Left renal pelvis (tissue), 4 donors: ENCODE data around the gene PTPN13. TPM values are rescaled to one million over a fixed set of nuclear protein-coding genes. Genes with fewer than 3 reads are reported as not detected.

Experiments
- DNase-seq, 4 donors: peaks; one replicate each; pipeline ENCODE4 v3.0.0-alpha.2; 2013; ENCODE audit warnings: low read depth in 4 of 4, low spot score in 3 of 4
- polyA plus RNA-seq, 4 donors: library from polyadenylated mRNA; unstranded; fragments of 120-200 nt; gene quantifications; one replicate each; pipeline ENCODE4 v1.2.1, GENCODE V29; 2013; ENCODE audit not compliant: insufficient read length in 4 of 4

PTPN13 gene
- polyA plus RNA-seq, 4 donors: 26.5 to 158 (median 126) TPM

DNA sequence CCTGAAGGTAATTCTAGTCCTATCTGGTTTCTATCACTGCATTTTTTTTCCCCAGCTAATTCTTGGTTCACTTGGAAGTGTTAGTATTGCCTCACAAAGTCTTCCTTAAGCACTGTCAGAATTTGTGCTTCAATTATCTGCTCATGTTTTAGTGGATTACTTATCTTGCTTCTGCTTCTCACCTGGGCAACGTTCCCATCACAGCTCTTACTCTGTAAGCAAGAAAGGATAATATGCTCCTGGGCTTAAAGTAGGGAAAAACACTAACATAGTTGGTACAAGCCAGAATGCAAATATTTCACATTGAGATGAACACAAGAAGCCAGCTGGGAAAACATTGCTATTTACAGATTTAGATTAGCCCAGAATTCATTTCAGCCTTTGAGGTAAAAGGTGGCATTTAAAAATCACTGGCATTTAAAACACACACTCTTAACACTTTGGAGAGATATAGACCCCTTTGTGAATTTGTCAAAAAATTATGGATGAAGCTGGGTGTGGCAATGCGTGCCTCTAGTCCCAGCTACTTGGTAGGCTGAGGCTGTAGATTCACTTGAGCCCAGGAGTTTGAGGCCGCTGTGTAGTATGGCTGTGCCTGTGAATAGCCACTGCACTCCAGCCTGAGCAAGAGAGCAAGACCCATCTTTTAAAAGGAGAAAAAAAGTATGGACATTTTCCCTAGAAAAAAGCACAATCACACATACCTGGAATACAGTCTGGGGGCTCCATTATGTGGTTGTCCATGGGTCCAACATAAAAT, 6.6 kb upstream of the PTPN13 start:
- DNase-seq: no peak

DNA sequence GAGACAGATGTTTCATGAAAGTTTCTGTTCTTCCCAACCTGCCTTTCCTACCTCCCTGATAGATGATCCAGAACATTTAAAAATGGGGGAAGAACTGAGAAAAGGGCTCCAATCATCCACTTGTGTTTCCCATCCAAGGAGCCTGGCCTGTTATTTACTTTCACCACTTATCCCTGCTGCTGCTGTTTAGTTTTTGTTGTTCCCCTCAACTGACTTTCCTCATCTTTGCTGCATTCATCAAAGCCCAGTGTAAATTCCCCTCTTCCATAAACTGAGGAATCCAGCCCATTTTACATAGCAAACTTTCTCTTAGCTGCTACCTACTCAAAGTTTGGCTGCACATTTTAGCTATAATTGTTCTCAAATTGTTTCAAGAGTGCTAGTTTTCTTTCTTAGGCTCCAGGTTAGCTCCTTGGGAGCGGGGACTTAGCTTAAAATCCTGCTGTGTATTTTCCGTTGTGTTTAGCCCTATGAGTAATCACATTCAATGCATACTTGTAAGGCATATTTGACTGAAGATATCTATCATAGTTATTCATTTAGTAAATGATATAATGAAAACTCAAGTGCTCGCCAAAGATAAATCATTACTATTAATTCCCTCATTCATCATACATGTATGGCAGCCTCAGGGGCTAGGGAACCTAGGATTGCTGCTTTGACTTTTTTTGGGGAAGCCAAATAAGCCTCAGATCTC, 1.4 kb upstream of the PTPN13 start:
- no peak for DNase-seq

DNA sequence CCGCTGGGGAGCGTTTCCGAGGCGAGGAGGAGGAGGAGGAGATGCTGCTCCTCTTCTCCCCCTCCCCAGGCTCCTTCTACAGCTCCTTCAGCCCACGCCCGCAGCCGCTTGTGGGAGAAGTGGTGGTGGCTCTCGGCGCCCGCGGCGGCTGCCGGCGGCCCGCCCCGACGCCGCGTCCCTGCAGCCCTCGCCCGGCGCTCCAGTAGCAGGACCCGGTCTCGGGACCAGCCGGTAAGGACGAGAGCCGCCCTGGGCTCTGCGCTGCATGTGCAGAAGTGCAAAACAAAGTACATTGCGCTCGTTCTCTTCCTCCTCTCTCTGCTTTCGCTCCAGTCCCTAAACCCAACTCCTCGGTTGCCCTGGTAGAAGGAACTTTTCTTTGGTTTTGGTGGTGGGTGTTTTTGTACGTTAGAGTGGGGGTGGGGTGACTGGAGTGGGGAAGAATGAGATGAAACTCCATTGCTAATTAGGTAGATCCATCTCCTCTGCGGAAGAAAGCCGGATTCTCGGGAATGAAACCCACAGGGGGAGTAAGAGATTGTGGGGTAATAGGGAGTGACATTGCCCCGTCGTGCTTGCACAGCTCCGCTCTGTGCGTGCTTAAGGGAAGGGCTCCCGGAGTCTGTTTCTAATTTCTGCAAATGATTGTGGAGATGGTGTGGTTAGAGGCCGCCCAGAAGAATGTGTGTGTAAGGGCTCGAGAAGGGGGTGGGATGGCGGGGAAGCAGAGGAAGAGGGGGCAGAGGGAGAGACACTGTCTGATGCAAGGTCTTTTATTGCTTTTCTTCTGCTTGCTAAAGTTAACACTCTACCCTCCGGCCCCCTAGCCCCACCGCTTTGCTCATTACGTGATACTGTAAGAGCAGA, 677 bp downstream of the PTPN13 start:
- peak in 3 of 4 donors; percentile 39 to 64 (median 49) for DNase-seq

DNA sequence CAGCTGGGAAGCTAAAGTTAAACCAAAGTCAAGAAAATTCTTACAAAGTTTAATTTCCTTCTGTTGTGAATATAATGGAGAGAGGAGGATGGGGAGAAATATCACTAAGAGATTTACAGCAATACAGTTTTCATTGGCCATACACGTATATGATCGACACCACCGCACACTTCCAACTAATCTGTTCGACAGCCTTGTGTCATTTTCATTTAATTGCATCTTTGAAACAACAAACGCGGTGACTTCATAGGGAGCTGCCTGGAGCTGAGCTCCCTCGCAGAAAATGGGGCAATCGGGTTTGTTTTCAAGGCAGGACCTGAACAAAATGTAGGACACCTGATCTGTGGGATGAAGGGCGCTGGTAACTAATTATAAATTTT, 1.3 kb downstream of the PTPN13 start:
- DNase-seq: peak in 1 of 4 donors; percentile 49

DNA sequence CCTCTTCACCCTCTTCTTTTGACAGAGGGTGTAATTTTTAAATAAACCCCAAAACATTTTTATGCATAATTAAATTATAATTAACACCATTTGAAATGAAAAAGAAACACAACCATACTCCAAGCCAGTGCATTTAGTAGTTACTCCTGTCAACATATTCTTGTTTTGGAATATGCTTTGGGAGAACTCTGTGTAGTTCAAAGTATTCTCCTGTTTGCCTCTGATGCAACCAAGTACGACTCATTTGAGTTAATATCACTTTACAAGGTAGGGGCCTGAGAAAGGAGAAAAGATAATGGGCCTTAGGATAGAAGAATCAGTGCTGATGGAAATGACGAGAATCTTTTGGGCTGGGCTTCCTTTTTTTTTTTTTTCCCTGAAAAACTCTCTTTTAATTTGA, 2.7 kb downstream of the PTPN13 start:
- no peak for DNase-seq

DNA sequence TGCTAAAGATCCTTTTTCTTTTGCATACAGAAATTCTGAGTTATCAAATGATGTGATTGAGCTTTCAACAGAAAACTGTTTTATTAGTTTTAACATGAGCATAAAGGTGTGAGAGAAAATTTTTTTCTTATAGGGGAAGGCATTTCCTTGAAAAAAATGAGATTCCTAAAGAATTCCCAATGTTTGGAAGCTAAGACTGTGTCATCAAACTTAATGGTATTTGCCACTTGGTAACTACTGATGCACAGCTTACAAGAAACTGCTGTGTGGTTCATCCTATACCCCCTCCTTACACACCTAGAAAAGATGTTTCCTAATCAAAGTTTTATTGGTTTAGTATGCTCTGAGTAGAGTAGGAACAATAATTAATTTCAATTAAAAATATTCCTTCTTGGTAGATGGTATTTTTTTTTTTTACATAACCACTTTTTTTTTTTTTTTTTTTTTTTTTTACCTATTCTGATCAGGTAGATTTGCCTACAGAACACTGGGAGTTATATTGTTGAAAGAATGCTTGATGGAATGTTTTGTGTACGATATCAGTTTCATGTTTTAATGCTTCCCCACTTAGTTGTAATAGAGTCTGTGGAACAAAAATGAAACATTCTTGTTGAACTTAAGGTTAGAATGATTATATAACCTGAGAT, 6.0 kb downstream of the PTPN13 start:
- no peak for DNase-seq

DNA sequence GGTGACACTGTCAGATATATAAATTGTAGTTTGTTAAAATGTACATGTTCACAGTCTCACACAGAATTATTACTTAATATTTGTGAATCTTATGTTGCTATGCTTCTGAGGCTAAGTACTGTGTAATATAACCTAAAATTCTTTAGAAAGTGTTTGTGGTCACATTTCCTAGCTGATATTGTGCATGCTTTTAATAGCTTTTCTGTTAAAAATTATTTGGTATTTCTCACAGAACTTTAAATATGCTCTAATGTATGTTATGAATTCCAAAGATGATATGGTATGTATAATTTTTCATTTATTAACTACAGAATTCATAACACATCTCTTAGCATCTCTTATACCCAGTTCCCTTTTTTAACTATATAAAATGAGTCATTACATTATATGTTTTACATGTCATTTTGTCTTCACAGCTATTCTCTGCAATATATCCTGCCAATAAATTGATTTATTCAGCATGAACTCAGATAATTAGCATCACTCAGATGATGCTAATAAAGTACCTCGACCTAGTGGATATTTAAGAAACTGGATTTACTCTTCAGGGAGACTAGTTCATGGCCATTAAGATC, 9.3 kb downstream of the PTPN13 start:
- no peak for DNase-seq

DNA sequence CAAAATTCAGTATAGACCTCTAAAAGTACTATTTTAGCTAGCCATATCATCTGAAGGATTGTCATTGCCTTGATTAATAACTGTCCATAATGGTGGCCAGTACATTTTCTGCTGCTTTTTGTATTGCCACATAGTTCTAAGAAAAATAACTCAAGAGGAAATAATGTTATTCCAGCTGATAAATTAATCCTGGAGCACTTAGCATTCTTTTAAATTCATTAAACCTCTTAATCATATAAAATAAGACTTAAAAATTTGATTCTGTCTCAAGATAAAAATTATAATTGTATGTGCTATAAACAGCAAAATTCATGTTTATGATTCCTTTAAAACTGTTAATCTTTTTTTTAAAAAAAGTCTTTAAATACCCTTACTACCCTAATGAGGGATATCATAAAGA, 12.7 kb downstream of the PTPN13 start:
- DNase-seq: no peak

DNA sequence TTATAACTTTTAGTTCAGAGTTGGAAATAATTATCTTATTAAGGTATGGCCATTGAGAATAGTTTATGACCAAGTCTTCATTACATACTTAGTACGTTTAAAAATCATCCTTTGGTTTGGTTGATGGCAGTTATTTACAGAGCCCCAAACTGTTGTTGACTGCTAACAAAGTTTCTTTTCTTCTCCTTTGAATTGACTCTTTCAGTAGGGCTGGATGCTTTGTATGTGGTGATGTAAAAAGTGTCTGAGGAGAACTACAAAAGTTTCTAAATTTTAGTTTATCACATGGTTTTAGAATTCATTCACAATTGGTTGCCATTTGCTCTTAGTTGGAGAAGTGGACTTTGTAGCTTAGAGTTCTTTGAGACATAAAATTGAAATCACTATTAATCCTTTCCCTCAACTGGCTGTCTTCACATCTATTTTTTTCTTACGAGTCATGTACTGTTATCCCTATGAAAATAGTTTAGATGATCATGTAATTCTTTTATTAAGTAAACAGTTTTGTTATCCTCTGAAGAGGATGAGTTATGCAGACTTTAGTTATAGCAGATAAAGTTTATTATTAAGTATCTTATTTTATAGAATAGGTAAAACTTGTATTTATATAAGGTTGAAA, 14.8 kb downstream of the PTPN13 start:
- no peak for DNase-seq

DNA sequence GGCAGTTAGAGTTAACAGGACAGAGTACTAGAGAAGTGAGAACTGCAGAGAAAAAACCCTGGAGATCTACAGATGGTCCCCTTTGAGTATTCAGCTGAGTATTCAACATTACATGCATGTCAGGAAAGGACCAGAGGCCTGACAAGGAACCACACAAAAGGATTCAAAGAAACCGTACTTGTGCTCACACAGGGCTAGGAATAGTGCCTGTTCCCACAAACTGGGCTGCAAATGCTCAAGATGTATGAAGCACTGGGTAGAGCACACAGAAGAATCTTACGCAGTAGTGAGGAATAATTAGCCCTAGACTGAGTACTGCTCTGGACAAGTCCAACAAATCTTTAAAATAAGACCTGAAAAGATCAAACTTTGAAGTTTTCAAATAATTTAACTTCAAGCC, 17.6 kb downstream of the PTPN13 start:
- DNase-seq: no peak

DNA sequence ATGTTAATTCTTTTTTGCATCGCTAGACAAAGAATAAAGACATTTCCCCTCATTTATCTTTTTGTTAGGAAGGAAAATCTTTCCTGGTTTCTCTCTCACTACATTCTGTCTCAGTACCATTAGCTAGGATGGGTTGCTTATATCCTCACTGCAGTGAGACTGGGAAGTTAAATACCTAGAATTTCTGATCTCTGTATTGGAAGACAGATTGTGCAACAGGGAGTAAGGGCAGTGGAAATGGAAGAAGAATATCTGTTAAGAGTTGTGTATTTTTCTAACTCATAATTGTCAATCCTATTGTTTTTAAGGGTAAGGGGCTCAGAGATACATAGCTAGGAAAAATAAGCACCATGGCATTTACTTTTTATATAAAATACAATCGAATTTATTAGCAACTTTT, 19.6 kb downstream of the PTPN13 start:
- DNase-seq: no peak

DNA sequence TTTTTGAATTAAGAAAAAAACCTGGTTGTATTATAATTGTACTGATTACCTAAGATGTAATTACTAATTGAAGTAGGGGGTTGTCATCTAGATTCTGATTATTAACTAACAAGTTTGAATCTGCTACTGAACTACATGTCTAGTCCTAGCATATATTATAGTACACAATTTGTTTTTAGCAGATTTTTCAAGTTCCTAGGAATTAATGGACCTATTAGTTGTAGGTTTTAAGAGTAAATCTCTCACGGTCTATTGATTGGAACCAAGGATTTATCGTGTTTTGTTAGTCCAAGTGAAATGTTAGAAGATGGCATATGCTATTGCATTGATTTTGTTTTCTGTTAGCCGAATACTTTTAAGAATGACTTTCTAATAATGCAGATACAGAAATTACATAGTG, 20.8 kb downstream of the PTPN13 start:
- no peak for DNase-seq

DNA sequence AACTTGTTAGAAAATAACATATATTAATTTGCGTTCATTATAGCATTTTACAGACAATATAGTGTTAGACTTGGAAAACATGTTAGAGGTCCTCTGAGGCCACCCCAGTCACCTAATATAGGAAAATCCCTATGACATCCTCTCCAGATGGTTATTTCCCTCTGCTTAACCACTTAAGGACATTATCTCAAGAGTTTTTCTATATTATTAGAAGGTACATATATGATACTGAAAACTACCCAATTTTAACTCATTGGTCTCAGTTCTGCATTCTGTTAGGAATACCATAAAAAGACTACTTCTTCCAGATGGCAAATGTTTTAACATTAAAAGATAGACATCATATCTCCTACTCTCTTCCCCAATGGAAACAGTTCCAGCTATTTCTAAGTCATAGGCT, 21.4 kb downstream of the PTPN13 start:
- no peak for DNase-seq

DNA sequence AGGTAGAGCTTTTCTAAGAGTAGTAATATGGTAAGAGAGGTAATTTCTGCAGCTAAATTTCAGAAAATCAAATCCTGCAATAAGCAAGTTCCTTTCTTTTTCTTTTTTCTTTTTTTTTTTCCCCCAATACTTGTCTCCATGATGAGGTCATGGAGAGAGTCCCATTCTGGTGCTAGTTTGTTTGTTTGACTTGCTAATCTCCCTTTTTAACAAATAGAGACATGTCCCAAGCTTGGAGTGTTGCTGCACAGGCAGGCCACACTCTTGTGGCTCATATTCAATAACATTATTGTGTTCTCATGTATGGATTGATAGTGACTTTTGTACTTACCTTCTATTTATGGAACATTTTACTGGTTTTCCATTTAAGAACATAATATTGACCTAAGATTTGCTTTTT, 25.5 kb downstream of the PTPN13 start:
- DNase-seq: no peak

DNA sequence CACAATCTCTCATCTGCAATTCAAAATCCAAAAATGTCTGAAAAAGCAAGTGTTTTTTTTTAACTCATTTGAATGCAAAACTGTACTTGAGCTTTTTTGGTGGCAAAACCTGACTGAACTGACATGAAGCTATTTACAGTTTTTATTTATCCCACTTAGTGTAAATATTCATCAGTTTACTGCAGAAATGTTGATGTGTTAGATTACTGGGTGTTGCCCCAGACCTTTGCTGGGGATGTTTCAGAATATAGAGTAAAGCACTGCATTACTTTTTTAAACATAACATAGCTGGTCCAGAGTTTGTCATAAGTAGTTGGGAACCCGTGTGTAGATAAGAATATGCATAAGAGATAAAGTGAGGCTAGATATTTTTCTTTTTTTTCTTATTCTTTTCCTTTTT, 27.3 kb downstream of the PTPN13 start:
- DNase-seq: no peak

DNA sequence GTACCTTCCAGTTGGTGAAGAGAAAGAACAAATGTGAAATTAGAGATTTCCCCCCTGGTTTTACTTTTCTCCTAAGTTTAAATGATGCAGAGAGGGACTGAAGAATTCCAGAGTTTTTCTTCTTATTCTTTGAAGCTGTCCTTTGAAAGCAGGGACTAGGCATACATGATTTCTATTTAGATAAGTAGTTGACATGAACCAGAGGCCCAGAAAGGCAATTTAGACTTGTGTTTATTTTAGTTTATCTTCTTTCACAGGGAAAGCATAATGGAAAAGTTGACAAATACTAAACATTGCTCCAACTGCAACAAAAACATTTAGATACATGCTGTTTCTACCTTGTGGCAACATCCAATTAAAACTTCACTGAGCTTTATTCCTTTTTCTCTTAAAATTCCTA, 32.0 kb downstream of the PTPN13 start:
- no peak for DNase-seq

DNA sequence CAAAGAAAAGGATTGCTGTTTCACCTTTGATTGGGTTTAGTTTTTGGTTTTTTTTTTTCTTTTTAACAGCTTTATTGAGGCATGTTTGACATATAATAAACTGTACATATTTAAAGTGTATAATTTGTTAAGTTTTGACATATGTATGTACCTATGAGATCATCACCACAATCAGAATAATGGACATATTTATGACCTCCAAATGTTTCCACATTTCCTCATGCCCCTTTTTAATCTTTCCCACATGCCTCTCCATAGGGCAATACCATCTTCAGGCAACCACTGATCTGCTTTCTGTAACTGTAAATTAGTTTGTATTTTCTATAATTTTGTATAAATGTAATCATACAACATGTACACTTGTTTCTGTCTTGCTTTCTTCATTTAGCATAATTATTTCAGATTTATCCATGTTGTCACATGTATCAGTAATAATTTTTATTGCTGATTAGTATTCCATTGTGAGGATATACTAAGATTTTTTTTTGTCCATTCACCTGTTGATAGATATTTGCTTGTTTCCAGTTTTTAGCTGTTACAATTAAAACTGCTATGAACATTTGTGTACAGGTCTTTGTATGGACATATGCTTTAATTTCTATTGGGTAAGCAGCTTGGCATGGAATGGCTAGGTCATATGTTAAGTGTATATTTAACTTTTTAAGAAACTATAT, 33.5 kb downstream of the PTPN13 start:
- no peak for DNase-seq

DNA sequence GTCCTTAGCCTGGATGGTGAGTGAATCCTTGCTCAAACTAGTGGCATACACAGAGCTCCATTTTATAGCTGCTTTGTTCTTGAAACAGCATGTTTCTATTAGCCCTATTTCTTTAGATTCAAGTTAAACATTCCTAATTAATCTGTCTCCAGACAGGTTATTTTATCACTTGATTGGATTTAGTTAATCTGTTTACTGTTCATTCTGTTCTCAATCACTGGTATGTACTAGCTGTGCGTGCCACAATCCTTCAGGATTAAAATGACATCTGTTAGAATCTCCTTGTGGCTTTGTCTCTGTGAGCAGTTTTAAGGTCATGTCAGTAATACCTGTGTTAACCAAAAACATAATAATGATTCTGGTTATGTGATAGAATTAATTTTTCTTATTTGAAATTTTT, 36.5 kb downstream of the PTPN13 start:
- no peak for DNase-seq

DNA sequence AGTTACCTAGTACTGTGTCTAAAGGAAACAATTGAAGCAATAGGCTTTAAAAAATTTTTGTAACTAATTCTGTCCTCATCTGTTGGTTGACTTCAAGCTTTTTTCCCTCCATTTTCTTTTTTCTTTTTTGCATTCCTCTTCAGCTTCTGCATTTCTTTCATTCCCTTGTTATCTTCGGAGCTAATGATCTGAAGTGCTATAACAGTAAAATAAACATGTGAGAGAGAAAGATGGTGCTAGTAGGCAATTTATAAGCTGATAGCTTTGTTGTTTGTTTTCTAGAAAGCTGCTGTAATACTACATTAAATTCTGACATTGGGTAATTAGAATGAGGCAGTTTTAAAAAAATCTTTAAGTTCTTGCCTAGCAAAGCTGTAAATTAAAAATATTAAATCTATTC, 37.1 kb downstream of the PTPN13 start:
- DNase-seq: no peak

DNA sequence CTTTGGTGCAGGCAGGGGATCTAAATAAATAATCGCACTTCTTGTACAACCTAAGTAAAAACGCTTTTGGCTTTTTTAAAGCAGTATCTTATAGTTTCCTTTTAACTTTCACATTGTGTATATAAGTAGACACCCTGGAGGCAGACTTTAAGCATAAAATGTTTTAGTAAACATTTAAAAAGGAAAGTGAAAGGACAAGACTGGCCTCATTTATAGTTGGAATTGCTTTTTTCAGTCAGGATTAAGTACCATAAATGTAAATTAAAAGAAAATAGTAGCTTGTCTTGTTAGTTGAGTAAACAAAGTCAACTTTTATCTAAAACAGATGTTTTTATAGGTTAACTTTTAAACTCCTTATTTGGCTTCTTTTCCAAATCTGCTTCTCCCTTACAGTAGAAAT, 39.7 kb downstream of the PTPN13 start:
- DNase-seq: no peak
